GM03348 (cell line): ENCODE measurements around the gene VANGL2.

Source experiments
- DNase-seq: peaks from one replicate; pipeline ENCODE4 v3.0.0; 2012; ENCODE audit warnings: low spot score

The VANGL2 gene

DNA sequence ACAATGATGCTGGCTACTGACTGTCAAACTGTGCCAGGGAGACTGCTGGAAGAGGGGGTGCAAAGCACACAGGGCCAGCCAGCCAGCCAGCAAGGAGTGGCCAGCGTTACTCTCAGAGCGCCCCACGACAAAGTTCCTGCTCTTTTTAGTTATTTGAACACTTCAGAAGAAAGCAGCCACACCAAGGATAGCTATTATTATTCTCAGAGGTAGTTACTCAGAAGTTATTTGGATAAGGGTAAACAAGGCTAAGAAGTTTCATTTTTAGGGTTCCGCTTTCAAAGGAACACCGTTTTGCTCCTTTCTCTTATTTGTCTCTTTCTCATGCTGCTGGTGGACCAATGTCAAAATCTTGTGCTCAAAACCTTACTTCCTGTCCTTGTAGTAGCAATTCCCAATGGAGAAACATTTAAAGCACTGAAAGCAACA is 59.9 kb downstream of the VANGL2 start:
- no peak for DNase-seq

DNA sequence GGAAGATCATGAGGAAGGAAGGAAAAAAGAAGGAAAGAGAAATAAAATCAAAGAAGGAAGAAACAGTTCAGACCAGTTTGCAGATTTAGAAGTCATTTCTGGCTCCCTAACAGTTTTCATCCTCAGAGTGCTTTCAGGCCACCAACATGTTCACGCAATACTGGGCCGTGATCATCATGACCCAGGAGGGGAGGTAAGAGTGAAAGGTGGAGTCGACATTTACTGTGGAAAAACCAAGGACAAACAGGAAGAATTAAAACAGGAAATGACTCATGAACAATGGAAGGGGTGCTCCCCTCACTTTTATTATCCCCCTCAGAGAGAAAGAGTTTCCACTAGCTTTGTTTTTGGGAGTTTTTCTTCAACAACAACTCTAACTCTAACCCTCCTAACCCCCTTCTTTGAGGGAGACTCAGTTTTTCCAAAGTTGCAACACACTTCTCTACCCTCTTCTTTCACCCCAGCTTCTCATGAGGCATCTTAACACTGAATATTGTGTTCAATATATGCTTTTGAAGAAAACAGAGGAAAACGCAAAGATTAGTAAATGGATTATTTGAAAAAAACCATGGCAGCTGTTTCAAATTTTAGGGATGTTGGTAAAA is 60.4 kb downstream of the VANGL2 start:
- no peak for DNase-seq

DNA sequence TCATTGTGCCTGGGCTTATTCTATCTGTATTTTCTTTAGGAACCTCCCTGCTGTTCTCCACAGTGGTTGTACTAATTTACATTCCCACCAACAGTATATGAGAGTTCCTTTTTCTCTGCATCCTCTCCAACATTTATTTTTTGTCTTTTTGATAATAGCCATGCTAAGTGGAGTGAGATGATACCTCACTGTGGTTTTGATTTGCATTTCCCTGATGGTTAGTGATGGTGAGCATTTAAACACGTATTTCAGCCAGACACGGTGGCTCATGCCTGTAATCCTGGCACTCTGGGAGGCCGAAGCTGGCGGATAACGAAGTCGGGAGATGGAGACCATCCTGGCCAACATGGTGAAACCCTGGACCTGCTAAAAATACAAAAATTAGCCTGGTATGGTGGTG is 64.8 kb downstream of the VANGL2 start:
- no peak for DNase-seq

- DNase-seq: no peak
These were observed 66.6 kb downstream of the VANGL2 start for GRCh38 chr1:160466961-160467360.

GRCh38 chr1:160467576-160467975 is 67.2 kb downstream of the VANGL2 start:
- no peak for DNase-seq

GRCh38 chr1:160471253-160471652 is 70.9 kb downstream of the VANGL2 start:
- no peak for DNase-seq

DNA sequence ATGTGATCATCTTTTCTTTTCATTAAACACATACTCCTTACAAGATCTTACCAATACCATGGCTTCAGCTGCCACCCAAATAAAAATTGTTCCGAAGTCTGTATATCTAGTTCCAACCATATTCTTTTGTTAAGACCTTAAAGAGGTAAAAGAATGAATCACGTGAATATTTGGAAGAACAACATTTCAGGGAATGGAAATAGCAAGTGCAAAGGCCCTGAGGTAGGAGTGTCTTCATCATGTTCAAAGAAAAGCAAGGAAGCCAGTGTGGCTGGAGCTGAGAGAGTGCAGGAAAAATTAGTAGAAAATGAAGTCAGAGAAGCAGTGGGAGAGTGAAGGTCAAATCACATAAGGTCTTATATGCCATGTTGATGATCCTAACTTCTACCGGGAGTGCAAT is 71.7 kb downstream of the VANGL2 start:
- no peak for DNase-seq

GRCh38 chr1:160474392-160475242 is 74.3 kb downstream of the VANGL2 start:
- no peak for DNase-seq
